Liver (tissue), 9 donors: ENCODE results near the gene TMED10. TPM values are rescaled to one million over a fixed set of nuclear protein-coding genes. Genes with fewer than 3 reads are reported as not detected.

Experiments used
- DNase-seq: peaks from one replicate; pipeline ENCODE4 v3.0.0-alpha.2; 2017; ENCODE audit warnings: low spot score
- H3K27ac ChIP-seq, 2 donors: one replicate each; pipeline ENCODE4 v1.7.0; 2013; ENCODE audit warnings: inconsistent platforms in 2 of 2, low read length in 2 of 2, control low read depth in 1 of 2, low read depth in 1 of 2, mild to moderate bottlenecking in 1 of 2
- H3K27me3 ChIP-seq, 4 donors: one replicate each; pipeline versions ENCODE4 v1.6.1 to v1.7.0; 2013; ENCODE audit warnings: low read length in 3 of 4, inconsistent platforms in 1 of 4, mild to moderate bottlenecking in 1 of 4, moderate library complexity in 1 of 4; ENCODE audit not compliant: control insufficient read depth in 4 of 4, insufficient read depth in 4 of 4
- H3K36me3 ChIP-seq, 4 donors: one replicate each; pipeline versions ENCODE4 v1.6.1 to v1.7.0; 2013; ENCODE audit warnings: low read length in 3 of 4, mild to moderate bottlenecking in 3 of 4, low read depth in 1 of 4, moderate library complexity in 1 of 4; ENCODE audit not compliant: control insufficient read depth in 4 of 4, insufficient read depth in 3 of 4
- H3K4me1 ChIP-seq, 4 donors: one replicate each; pipeline versions ENCODE4 v1.6.1 to v1.7.0; 2013; ENCODE audit warnings: low read length in 3 of 4, mild to moderate bottlenecking in 3 of 4, moderate library complexity in 1 of 4; ENCODE audit not compliant: control insufficient read depth in 4 of 4, insufficient read depth in 4 of 4
- H3K4me3 ChIP-seq, 3 donors: one replicate each; pipeline versions ENCODE4 v1.6.1 to v1.7.0; 2013; ENCODE audit warnings: low read length in 3 of 3, control low read depth in 1 of 3, low read depth in 1 of 3, mild to moderate bottlenecking in 1 of 3
- H3K9ac ChIP-seq, 2 donors: one replicate each; pipeline ENCODE4 v1.7.0; 2013; ENCODE audit warnings: low read length in 2 of 2, mild to moderate bottlenecking in 2 of 2, moderate library complexity in 2 of 2, control low read depth in 1 of 2, low read depth in 1 of 2
- H3K9me3 ChIP-seq, 4 donors: one replicate each; pipeline versions ENCODE4 v1.6.1 to v1.7.0; 2013; ENCODE audit warnings: low read length in 3 of 4; ENCODE audit not compliant: control insufficient read depth in 4 of 4
- CTCF ChIP-seq: fragments of 150-350 bp; IDR thresholded peaks from 2 replicates; pipeline ENCODE4 v1.5.1; 2017; ENCODE audit warnings: improper control_type of control experiment, low read depth, low read length; ENCODE audit not compliant: missing input control
- EGR1 ChIP-seq, 2 donors: IDR thresholded peaks; 2 replicates each; pipeline ENCODE4 v1.6.1; 2016 to 2018; ENCODE audit warnings: antibody characterized with exemption in 2 of 2, low read depth in 2 of 2
- FOXA1 ChIP-seq: IDR thresholded peaks from 2 replicates; pipeline ENCODE4 v1.6.1; 2016; ENCODE audit warnings: antibody characterized with exemption
- GABPA ChIP-seq, 2 donors: IDR thresholded peaks in 1 of 2; conservative IDR thresholded peaks in 1 of 2; 2 replicates each; pipeline ENCODE4 v1.6.1; 2016; ENCODE audit warnings: antibody characterized with exemption in 2 of 2, mild to moderate bottlenecking in 1 of 2, moderate library complexity in 1 of 2
- HNF4A ChIP-seq, 2 donors: conservative IDR thresholded peaks; 2 replicates each; pipeline ENCODE4 v1.6.1; 2016; ENCODE audit warnings: antibody characterized with exemption in 2 of 2, mild to moderate bottlenecking in 2 of 2
- HNF4G ChIP-seq: IDR thresholded peaks from 2 replicates; pipeline ENCODE4 v1.6.1; 2016; ENCODE audit warnings: antibody characterized with exemption
- JUND ChIP-seq, 2 donors: IDR thresholded peaks; 2 replicates each; pipeline ENCODE4 v1.6.1; 2016; ENCODE audit warnings: antibody characterized with exemption in 2 of 2
- MAX ChIP-seq: IDR thresholded peaks from 2 replicates; pipeline ENCODE4 v1.6.1; 2016; ENCODE audit warnings: antibody characterized with exemption
- RAD21 ChIP-seq, 2 donors: IDR thresholded peaks; 2 replicates each; pipeline ENCODE4 v1.6.1; 2016; ENCODE audit warnings: antibody characterized with exemption in 2 of 2, mild to moderate bottlenecking in 2 of 2
- REST ChIP-seq: IDR thresholded peaks from 2 replicates; pipeline ENCODE4 v1.6.1; 2016; ENCODE audit warnings: antibody characterized with exemption, mild to moderate bottlenecking
- RXRA ChIP-seq, 2 donors: IDR thresholded peaks; 2 replicates each; pipeline ENCODE4 v1.6.1; 2017 to 2018; ENCODE audit warnings: antibody characterized with exemption in 2 of 2, mild to moderate bottlenecking in 1 of 2
- SP1 ChIP-seq: IDR thresholded peaks from 2 replicates; pipeline ENCODE4 v1.6.1; 2018; ENCODE audit warnings: antibody characterized with exemption, mild to moderate bottlenecking
- TAF1 ChIP-seq: conservative IDR thresholded peaks from 2 replicates; pipeline ENCODE4 v1.6.1; 2016; ENCODE audit warnings: antibody characterized with exemption, mild to moderate bottlenecking
- YY1 ChIP-seq: IDR thresholded peaks from 2 replicates; pipeline ENCODE4 v1.6.1; 2016; ENCODE audit warnings: antibody characterized with exemption, mild to moderate bottlenecking
- ZBTB33 ChIP-seq: IDR thresholded peaks from 2 replicates; pipeline ENCODE4 v1.6.1; 2016; ENCODE audit warnings: antibody characterized with exemption
- WGBS: extraction: QIAGEN DNeasy Blood & Tissue Kit; methylation state at CpG from one replicate; pipeline ENCODE4 v1.1.7; 2013; 5-methylcytosine and 5-hydroxymethylcytosine counted together
- polyA plus RNA-seq, 2 donors: library from polyadenylated mRNA; stranded (reverse) in 1 of 2; unstranded in 1 of 2; fragments of 200-250 nt in 1 of 2; fragments of >200 nt in 1 of 2; fragmentation: Nextera tagmentation in 1 of 2; extraction: Ambion mirVana in 1 of 2; gene quantifications; one replicate each; pipeline versions ENCODE4 v1.2.1 to v1.2.3, GENCODE V29; 2013 to 2015
- total RNA-seq, 2 donors: library from RNA; depleted of rRNA; stranded (reverse); fragments of >200 nt; gene quantifications; one replicate each; pipeline ENCODE4 v1.2.3, GENCODE V29; 2014
- donor health status: healthy.
- donor health status: healthy.
- donor health status: healthy.
- donor health status: healthy.
- donor health status: healthy.

TMED10 gene
- total and polyA plus RNA-seq, 4 donors, result 167 to 349 (median 252) TPM

GRCh38 chr14:75208843-75209242 is 32.4 kb upstream of the TMED10 start:
- peaks cover 0 to 5% (median 0%) of the 10 kb centered on the region in 4 donors for H3K4me1 ChIP-seq

More at GRCh38 chr14:75208843-75209242, 32.4 kb upstream of the TMED10 start:
- no peaks in the 10 kb centered on the region for H3K9me3 ChIP-seq
- no peak overlapping the region for H3K27ac ChIP-seq
- H3K36me3 ChIP-seq, result no peaks in the 10 kb centered on the region
- 81% methylated on average over 6 of the region's 6 CpGs for WGBS
- no peak for DNase-seq
- H3K9ac ChIP-seq, result no peak overlapping the region
- no peak for TF ChIP-seq HNF4A (conservative IDR thresholded peaks at IDR 0.05)
- TF ChIP-seq HNF4G, result no peak
- no peak for TF ChIP-seq EGR1 (IDR thresholded peaks at IDR 0.05; ENCODE audit: low read depth in 2 of 2)
- no peak for TF ChIP-seq REST
- TF ChIP-seq RAD21 (IDR thresholded peaks at IDR 0.05), result no peak
- no peak for TF ChIP-seq YY1
- TF ChIP-seq FOXA1, result no peak
- TF ChIP-seq TAF1, result no peak
- TF ChIP-seq ZBTB33, result no peak
- TF ChIP-seq GABPA (IDR thresholded peaks at IDR 0.05 in 1 of 2, conservative IDR thresholded peaks at IDR 0.05 in 1 of 2), result no peak
- no peak for TF ChIP-seq JUND (IDR thresholded peaks at IDR 0.05)
- no peak for TF ChIP-seq MAX
- TF ChIP-seq RXRA (IDR thresholded peaks at IDR 0.05), result no peak
- TF ChIP-seq SP1, result no peak
- TF ChIP-seq CTCF, result no peak
- H3K4me3 ChIP-seq, result no peak overlapping the region
- no peaks in the 10 kb centered on the region for H3K27me3 ChIP-seq
